HG02588 (cell line): ENCODE results near the gene RUVBL2.
A peak's percentile ranks its signal among the peaks of the same experiment; 100 is the strongest.

Experiments used
- ATAC-seq: cut with Tn5 transposase; IDR thresholded peaks from one replicate; pipeline ENCODE4 v1.9.1; 2021; ENCODE audit warnings: mild to moderate bottlenecking, moderate library complexity; ENCODE audit not compliant: unreplicated experiment

The RUVBL2 gene

DNA sequence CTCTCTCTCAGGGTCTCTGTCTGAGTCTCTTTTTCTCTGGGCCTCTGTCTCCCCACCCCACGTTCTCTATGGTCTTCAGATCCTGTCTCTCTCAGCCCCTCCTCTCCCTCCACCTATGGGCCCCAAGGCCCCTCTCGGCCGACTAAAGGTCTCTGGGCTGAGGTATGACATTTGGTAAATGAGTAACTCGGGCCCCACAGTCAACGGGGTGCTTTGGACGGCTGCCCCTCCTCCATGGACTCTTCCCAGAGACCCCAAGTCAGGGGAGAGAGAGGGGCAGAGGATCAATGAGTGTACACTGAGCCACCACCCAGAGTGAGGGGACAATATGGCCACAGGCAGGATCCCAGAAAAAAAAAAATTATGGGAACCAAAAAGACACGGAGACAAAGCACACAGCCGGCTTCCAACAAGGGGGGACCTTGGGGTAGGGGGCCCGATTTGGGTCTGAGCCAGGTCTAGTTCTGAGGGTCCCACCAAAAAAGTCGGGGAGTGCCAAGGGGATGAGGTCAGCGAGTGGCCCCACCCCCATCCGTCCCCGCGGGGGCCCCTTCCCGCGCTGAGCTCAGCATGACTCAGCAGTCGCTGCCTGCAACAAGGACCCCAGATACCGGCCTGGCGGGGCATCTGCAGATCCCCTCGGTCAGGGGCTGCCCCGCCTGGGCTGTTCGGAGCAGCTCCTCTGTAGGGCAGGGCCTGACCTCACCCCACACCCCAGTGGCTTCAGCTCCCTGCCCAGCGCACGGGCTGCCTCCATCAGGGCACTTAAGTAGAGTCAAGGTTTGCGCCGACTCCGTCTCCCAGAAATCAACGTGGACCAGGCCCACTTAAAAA is 30.1 kb upstream of the RUVBL2 start:
- peak; percentile 29 for ATAC-seq

DNA sequence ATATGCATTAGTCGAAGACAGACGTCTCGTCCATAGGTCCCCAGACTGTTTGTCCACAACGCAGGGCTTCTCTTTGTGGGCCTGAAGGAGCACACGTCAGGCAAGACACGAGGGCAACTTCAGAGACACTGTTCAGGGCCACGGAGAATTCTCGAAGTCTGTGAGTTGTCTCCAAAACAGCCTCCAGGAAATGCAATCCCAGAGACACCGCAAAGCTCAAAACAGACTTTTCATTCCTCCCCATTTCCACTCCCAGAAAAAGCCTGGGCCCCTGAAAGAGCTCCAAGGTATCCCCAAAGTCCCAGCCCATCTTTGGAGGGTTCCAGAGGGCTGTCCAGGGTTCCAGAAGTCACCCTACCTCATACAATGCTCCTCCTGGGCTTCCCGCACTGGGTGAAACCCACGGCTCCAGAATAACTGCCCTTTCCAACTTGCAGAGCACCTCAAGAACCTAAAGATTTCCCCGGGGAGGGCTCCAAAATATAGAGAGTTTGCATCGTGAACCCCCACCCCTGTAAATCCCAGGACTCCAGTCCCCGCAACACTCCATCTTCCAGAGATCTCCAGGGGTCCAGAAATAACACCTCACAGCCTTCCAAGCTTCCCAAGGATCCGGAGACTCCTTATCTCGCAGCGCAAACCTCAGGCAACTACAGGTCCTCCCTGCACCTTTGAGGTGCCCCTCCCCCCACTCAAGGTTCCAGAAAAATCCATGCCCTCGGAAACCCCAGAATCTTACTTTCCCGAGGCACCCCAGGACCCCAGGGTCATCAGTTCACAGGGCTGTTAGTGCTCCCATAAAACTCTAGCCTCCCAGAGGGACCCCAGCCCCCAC is 29.3 kb upstream of the RUVBL2 start:
- no peak for ATAC-seq

DNA sequence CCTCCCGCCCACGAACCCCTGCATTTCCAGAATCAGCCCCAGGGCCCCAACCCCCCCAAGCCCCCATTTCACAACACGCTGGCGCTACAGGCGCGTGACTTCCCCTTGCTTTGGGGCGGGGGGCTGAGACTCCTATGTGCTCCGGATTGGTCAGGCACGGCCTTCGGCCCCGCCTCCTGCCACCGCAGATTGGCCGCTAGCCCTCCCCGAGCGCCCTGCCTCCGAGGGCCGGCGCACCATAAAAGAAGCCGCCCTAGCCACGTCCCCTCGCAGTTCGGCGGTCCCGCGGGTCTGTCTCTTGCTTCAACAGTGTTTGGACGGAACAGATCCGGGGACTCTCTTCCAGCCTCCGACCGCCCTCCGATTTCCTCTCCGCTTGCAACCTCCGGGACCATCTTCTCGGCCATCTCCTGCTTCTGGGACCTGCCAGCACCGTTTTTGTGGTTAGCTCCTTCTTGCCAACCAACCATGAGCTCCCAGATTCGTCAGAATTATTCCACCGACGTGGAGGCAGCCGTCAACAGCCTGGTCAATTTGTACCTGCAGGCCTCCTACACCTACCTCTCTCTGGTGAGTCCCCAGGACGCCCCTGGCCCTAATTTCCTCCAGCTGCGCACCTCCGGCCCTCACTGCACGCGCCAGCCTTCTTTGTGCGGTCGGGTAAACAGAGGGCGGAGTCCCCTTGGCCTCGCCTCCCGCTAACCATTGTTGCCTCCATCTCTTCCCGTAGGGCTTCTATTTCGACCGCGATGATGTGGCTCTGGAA is 28.5 kb upstream of the RUVBL2 start, which contains the start of gene FTL:
Gene FTL (plus strand): TSS at position 270 of the 766 bp plus-strand sequence. CDS start 199 bp downstream, at position 469.
- peak; percentile 55 for ATAC-seq

DNA sequence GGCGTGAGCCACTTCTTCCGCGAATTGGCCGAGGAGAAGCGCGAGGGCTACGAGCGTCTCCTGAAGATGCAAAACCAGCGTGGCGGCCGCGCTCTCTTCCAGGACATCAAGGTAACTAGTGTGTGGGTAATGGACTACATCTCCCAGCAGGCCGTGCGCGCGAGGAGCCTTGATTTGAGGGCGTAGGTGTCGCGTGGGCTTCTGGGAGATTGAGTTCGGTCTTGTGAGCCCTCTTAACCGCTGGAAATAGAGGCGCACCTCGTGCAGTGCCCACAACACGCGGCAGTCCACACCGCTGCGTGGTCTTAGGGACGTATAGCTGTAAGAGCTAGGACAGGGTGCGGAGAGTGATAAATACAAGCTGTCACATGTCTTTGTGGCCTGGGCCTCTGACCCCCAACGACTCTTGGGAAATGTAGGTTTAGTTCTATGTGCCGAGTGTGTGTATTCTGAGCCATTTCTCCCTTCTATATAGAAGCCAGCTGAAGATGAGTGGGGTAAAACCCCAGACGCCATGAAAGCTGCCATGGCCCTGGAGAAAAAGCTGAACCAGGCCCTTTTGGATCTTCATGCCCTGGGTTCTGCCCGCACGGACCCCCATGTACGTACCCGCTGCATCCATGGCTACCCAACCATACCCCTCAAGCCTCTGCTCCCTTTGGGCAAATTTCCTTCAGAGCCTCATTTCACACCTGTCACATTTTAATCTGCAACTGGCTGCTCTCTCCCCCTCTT is 27.7 kb upstream of the RUVBL2 start:
- peak; percentile 23 for ATAC-seq

DNA sequence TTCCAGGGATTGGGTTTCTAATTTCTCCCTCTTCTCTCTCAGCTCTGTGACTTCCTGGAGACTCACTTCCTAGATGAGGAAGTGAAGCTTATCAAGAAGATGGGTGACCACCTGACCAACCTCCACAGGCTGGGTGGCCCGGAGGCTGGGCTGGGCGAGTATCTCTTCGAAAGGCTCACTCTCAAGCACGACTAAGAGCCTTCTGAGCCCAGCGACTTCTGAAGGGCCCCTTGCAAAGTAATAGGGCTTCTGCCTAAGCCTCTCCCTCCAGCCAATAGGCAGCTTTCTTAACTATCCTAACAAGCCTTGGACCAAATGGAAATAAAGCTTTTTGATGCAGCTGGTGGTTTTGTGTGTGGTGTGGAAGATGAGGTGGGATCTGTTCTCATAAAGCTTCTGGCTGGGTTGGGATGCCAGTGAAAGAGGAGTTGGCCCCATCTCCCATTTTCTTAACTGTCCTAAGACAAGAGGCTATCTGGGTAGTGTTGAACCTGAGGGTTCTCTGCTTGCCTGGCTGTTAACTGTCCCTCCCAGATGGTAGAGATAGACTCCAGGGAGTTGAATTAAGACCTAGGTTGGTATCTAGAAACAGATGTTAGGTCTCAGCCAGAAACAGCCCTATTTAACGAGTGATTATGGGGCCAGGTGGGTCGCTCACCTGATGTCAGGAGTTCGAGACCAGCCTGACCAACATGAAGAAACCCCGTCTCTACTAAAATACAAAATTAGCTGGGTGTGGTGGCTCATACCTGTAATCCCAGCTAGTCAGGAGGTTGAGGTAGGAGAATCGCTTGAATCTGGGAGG is 26.9 kb upstream of the RUVBL2 start:
- no peak for ATAC-seq

DNA sequence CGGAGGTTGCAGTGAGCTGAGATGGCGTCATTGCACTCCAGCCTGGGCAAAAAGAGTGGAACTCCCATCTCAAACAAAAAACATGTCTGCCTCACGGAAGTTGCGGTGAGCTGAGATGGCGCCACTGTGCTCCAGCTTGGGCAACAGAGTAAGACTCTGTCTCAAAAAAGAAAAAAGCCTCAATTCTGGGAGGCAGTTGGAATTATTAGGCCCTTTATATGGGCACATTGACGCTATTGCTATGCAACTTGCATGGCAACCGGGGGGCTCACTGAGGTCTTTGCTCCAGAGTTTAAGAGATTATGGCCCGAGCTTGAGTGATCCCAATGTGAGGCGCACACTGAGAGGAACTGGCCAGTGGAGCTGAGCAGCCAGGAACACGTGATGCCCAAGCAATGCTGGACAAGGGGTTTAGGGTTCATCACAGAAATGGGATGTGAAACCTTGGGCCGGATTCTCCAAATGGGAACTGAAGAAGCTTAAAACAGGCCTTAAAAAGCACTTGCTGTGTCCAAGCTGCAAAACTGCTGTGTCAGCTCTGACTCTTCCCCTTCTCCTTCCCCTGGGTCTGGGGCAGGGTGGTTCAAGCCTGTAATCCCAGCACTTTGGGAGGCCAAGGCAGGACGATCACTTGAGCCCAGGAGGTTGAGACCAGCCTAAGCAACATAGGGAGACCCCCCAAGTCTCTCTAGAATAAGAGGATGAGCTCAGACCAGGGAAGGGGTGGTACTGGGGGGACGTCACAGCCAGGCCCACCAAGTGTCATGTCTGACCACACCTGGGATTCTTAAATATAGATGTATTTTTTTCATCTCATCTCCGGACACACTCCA is 26.1 kb upstream of the RUVBL2 start:
- ATAC-seq, result no peak

DNA sequence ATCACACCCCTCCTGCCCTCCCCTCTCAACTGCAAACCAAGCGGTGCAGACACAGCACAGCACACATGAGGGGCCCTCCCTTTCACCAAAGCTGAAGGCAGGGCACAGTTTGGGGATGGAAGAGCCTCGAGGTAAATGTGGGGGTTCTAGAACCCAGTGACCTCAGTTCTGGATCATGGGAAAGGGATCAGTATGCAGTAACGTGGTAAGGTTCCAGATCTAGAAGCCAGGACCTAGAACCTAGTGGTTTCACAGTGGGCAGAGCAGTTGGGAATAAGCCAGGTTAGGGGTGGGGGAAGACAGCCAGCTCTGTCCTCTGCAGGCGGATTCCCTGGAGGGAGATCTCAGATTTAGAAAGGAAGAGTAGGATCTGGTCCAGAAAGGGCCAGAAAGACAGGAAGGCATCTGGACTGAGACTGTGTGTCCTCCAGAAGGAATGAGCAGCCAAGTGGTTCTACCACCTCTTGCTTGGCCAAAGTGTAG is 25.5 kb upstream of the RUVBL2 start:
- ATAC-seq, result no peak

DNA sequence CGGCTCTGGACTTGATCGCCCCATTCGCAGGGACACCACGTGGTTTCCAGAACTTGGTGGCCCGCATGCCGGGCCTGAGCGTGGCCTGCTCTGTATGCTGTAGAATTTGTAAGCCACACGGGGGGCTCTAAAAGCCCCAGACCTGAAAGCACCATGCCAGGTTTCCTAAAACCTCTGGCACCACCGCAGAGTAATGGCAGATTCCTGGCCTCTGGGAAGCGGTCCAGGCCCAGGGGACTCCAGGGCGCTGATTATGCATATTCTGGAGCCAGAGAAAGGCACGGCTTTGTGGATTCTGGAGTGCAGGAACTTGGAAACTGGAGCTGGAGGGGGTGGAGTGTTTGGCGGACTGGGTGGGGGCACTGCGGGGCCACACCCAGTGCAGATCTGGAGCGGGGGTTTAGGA is 24.9 kb upstream of the RUVBL2 start:
- ATAC-seq, result no peak

DNA sequence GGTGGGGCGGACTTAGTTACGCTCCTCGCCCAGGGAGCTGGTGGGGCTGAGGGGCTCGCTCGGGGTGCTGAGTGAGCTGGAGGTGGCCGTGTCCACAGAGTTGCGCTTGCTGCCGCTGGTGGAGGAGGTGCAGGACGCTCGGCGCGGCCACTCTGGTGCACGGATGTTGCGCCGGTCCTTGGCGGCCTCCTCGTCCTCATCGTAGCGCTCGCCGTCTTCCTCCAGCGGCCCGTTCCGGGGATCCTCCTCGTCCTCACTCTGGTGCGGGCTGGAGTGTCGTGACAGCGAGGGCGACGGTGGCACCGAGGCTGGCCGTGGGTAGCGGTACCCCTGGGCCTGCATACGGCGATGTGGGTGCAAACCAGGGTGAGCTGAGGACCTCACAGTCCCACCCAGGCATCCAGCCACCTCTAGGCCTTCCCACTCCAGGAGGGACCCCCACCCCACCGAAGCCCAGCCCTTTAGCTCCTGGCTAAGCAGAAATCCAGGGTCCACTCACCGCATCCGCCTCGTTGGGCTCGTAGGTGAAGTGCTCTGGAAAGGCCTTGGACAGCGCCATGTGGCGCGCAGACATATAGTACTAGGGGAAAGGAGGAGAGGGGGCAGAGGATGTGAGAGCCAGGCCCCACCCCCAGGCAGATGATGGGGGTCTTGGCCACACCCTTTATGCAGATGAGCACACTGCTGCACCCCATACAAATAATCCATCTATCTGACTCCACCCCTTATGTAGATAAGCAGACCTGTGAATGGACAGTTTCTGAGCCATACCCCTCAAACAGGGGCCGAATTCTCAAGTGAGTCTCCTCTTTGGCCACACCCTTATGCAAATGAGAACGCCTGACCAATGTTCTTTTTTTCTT is 24.2 kb upstream of the RUVBL2 start:
- ATAC-seq, result no peak

DNA sequence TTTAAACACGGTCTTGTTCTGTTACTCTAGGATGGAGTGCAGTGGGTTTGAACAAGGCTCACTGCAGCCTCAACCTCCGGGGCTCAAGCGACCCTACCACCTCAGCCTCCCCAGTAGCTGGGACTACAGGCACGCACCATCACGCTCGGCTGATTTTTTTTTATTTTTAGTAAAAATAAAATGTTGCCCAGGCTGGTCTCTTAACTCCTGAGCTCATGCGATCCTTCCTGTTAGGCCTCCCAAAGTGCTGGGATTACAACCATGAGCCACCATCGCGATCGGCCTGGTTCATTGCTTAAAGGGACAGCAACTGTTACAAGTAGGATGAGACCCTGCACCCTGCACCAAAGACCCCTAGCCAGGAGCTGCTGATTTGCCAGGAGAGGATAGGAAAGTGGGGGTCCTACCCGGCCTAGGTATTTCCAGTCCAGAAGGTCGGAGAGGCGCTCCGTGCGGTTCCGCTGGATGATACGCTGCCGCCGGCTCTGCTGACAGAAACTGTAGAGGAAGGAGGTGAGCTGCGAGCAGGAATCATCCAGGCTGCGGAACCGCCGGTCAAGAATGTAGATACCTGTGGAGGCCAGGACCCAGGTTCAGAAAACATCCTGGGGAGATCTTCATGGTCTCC is 23.4 kb upstream of the RUVBL2 start:
- ATAC-seq, result no peak

DNA sequence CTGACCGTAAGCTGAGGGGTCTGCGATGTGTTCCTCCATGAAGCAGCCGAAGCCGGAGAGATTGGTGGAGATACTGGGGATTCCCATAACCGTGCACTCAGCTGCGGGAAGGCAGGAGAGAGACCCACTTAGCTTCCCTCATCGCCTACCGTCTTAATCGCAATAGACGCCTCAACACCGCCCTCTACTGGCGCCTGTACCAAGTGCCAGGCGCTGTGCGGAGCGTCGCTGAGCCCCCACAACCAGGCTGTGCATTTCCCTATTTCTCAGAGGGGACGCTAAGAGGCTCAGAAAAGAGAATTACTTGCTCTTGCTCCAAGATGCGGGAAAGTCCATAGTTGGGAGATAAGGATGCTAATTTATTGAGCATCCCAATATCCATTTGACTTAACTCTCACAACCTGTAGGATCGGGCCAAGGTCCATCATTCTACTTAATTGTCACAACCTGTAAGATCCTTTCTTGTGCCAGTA is 22.7 kb upstream of the RUVBL2 start:
- no peak for ATAC-seq

DNA sequence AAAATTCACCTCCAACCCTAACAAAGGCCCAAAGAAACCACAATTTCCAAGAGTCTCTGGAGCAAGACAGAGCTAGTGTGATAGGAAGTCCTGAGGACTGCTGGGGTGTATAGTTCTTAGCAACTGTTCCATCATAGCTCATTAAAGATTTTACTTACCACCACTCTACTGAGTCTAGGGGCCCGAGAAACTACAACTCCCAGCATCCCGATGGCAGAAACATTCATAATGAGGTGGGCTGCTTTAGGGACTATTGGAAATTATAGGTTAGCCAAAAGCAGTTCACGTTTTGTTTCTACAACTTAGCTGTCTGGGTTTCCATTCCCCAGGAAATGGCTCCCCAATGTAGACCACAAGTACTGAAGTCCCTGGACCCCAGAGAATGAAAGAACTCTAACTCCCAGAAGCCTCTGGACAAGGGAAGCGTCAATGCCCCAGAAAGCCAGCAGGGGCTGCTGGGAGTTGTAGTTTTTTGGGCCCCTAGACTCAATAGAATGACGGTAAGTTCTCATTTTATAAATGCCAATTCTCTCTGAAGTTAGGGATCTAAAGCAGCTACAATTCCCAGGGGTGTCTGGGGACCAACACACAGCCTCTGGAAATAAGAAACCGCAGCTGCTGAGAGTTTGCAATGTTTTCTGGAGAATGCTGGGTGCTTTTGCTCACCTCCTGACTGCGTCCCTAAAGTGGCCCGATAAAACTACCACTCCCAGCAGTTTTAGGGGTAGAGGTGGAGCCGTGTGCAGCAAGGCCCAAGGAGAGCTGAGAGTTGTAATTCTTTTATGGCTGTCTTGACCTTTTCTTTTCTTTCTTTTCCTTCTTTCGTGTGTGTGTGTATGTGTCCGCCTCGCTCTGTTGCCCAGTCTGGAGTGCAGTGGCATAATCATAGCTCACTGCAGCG is 17.5 kb upstream of the RUVBL2 start:
- ATAC-seq, result no peak

DNA sequence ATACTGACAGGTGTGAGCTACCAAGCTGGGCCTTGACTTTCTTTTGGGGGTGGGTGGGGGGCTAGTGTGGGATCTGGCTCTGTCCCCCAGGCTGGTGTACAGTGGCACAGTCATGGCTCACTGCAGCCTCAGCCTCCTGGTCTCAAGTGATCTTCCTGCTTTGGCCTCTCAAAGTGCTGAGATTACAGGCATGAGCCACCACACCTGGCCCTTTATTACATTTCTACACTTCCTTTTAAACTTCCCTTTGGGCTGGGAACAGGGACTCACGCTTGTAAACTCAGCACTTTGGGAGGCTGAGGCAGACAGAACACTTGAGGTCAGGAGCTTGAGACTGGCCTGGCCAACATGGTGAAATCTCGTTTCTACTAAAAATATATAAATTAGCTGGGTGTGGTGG is 16.6 kb upstream of the RUVBL2 start:
- no peak for ATAC-seq

DNA sequence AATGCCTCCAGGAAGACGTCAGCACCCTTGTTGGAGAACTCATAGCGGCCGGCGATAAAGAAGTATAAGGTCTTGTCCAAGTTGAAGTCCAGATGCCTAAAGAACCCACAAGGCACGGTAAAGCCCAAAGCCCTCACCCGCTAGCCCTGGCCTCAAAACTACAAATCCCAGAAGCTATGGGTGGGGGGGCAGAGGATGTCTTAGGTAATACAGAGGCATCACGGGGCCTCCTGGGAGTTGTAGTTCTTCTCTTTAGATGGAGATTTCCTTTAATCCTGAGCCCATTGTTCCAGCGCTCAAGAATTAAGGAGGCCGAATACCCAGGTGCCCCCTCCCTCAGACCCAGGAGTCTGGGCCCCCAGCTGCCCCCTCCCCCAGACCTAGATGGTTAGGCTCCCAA is 11.4 kb upstream of the RUVBL2 start:
- no peak for ATAC-seq

DNA sequence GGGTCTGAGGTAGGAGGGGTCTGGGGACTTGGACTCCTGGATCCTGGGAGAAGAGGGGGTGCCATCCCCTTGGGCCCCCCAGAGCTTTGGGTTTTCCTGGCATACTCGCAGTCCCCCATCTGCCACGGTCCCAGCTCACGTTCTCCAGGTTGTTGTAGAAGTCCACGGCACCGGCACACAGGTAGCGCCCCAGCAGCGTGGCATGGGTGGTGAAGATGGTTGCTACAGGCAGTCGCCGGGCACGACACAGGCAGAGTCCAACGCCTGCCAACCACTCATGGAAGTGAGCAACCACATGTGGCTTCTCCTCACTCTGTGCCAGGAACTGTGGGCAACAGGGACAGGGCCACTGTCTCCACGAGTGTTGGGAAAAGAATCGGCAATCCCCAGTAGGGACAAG is 8.0 kb upstream of the RUVBL2 start:
- ATAC-seq, result no peak

DNA sequence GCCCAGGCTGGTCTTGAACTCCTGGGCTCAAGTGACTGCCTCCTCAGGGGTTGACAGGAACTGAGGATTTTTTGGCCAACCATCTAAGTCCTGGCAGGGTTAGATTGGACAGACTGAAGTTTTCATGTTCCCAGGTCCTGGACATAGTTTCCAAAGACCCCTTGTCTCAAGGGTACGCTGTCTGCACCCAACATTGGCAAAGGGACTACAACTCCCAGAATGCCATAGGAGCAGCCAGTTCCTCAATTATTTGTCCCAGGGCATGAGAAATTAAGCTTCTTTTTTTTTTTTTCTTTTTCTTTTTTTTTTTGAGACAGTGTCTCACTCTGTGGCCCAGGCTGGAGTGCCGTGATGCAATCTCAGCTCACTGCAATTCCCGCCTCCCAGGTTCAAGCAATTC is 7.5 kb upstream of the RUVBL2 start:
- ATAC-seq, result no peak
